HG03064 (cell line): ENCODE data around the gene HERC3.

Source experiments
- ATAC-seq: cut with Tn5 transposase; IDR thresholded peaks from one replicate; pipeline ENCODE4 v1.9.1; 2021; ENCODE audit warnings: low read depth; ENCODE audit not compliant: unreplicated experiment

HERC3 gene

GRCh38 chr4:88591787-88592599 lies at the start of gene HERC3:
Gene HERC3, plus strand, starts transcription at chr4:88592480. Its CDS starts 13,344 bp downstream, at chr4:88605824.
- ATAC-seq: peak; percentile 99

DNA sequence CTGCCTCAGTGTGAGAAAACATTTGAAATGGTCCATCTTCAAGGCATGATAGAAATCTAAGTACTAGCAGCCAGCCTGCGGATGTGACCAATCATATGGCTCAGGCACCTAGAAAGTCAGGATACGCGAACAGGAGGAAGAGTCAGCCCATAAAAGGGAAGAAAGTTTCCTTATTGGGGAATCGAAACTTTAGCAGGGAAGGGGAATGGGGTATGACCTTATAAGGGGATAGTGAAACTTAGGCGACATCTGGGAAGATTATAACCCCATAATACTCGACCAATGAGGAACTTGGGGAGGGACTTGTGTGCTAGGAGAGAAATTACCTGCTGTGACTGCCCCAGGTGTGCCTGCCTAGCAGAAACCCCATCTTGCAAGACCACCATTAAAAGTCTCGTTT lies 42.5 kb upstream of the HERC3 start:
- no peak for ATAC-seq

GRCh38 chr4:88567591-88567990 lies 24.7 kb upstream of the HERC3 start:
- ATAC-seq: no peak

GRCh38 chr4:88570001-88570400 lies 22.3 kb upstream of the HERC3 start:
- ATAC-seq: no peak

DNA sequence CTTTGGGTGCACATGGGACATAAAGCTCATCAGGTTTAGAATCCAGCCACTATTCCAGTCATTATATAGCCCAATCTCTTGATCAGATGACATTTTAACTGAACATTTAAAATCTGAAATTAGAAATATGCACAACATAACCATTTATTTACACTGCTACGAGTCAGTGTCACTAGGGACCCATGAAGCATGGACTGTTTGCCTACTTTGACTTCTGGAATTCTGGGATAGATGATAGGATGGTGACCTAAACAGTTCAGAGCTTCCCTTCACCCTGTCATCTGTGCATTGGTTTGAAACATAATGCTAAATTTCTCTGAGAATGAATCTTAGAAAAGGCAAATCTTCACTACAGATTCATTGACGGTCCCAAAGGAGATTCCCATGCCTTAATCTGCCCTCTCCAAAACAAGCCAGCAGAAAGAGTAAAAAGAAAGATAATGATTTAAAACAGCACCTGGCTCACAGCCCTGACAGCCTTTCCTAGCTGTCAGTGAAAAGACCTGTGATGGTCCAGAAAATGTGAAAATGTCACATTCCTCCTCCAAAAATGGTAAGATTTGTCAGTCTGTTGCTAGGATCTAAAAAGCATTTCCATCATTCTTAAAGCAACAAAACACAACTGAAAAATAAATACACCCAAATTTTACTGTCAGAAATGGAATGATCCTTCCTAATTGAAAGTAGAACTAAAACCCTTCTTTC lies 18.9 kb upstream of the HERC3 start:
- ATAC-seq: no peak

DNA sequence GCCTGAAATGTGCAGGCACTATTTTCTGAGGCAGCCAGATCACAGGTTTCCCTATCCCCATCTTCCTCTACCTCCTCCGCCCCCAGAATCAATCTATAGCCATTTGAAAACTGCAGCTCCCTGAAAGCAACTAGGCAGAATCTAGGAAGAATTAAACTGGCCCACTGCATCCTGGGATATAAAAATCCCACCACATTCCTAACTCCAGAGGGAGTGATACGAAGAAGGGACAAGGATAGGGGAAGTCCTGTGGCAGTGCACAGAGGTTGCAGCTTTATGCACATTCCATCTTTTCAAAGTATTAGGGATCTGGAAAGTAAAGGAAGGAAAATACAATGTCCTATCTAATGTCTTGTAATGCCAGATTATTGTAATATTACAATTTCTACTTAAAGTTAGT lies 18.3 kb upstream of the HERC3 start:
- ATAC-seq: no peak

- ATAC-seq: no peak
These were observed 17.1 kb upstream of the HERC3 start for GRCh38 chr4:88575186-88575585.

DNA sequence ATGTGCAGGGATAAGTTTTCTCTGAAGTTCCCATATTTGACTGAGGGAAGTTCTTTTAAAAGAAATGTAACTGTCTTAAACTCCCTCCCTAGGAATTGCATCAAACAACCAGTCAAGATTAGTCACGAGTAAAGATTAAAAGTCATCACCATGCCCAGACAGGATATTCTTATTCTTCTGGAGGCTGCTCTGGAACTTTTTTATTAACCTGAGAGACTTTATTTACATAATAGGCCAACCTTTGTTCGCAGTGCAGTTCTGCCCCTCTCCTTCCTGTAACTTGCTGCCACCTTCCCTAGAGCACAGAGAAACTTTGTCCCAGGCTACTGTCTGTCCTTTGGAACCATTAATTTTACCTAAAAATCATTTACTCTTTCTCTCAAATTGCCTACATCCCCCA lies 9.8 kb upstream of the HERC3 start:
- ATAC-seq: no peak

- no peak for ATAC-seq
These were observed 8.4 kb upstream of the HERC3 start for GRCh38 chr4:88583631-88584470.

- no peak for ATAC-seq
These were observed 7.8 kb upstream of the HERC3 start for GRCh38 chr4:88584471-88584900.

- no peak for ATAC-seq
These were observed 6.4 kb upstream of the HERC3 start for GRCh38 chr4:88585917-88586316.

DNA sequence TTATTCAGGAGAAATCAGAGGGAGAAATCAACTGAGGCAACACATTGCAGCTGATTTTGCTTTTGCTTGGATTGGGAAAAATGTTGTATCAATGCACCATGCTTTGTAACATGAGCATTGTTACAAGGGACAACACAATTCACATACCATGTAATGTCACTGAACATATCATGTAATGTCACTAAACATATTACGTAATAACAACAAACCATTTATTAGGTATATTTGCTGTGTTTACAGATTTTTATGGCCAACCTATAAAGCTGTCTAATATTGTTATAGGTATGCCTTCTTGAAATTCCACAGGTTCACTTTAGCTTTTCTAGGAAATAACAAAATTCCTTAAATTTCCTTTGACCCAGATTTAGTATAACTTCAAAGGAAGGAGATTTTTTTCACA lies 5.0 kb upstream of the HERC3 start:
- no peak for ATAC-seq

DNA sequence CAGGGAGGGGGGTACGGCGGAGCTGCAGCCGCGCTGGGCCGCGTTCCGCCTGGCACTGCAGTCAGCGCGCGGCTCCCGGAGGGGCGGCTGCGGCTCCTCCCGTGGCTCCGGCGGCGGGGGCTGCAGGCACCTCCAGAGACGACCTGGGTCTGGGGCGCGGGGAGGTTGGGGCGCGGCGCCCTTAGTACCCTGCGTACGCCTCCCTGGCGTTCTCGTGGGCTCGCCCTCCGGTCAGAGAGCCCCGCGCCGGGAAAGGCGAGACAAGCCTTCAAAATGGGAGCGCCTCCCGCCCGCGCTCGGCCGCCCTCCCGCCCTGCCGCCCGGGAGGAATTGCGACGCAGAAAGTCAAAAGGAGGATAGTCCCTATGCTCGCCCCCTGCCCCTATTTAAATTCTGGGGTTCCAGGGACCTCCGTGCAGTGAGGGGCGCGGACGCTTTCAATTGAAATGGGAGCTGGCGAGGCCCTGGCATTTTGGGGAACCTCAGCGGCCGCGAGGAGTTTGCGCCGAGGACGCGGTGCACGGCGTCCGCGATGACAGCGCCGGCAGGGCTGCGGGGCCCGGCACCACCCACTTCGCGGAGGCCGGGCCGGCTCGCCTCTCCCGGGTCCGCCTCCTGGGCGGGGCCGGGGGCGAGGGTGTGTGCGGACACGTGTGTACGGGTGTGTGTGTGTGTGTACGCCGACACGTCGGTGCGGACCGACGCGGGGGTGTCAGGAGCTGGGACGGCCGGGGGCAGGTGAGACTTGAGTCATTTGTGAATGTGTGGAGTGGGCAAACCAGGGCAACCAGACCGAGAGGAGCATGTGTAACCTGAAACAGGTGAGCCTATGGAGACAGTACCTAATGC lies 544 bp downstream of the HERC3 start:
- ATAC-seq: peak; percentile 66

DNA sequence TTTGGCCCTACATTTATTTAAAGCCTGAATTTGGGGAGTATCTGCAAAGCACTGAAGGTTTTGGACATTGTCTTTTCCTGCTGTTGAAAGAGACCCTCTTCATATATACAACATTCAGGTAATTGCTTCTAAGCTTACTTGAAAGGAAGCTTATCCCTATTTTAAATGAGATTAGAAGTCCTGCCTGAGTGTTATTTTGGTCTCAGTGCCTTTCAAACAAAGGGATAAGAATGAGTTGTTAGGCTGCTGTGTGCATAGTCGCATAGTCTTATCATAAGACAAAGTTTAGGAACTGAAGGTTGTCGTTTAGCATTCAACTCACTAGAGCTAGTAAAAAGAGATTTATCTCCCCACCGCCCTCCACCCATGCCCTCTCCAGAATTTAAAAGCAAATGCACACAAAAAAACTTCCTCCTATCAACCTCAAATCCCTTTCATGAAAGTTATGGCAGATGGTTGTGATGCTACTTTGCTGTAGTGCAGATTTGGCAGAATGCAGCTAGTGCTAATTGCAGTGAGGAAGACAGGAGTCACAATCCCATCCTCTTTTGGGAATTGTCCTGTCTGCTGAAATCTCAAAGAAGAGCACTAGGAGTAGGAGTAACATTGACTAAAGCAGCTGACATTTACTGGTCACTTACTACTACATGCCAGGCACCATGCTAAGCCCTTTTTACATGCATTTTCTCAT lies 5.8 kb downstream of the HERC3 start:
- ATAC-seq: no peak

DNA sequence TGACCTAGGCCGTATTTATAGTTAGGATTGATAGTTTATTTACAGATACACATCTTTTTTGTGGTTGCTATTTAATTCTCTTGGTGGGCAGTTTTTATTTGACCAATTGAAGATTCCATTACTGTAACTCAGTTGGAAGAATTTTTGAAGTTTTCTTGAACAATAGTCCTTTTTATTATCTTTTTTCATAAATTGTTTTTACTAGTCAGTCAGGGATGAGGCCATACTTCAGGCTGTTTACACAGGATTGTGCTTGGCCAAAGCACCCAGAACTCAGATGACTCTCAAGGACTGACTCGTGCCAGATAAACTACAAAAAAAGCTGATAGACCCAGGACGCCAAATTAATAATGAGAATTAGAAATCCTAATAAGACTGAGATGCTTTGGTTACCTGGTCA lies 7.0 kb downstream of the HERC3 start:
- no peak for ATAC-seq

DNA sequence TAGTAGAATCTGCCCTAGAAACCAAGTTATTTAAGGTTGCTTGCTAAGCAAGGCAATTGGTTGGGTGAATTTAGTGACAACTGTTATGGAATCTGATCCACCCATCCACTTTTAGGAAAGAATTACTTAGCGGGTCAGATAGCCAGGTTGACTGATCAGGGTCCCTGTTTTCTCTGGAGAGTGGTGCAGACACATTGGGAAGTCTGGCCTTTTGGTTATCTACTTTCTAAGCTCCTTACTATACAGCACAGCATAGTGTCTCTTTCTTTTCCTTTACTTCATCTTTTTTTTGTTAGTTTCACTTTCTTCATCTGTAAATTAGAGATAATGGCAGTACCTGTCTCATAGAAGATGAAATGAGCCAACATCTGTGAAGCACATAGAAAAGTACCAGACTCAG lies 7.4 kb downstream of the HERC3 start:
- ATAC-seq: no peak

GRCh38 chr4:88600176-88600838 lies 8.0 kb downstream of the HERC3 start:
- ATAC-seq: no peak

DNA sequence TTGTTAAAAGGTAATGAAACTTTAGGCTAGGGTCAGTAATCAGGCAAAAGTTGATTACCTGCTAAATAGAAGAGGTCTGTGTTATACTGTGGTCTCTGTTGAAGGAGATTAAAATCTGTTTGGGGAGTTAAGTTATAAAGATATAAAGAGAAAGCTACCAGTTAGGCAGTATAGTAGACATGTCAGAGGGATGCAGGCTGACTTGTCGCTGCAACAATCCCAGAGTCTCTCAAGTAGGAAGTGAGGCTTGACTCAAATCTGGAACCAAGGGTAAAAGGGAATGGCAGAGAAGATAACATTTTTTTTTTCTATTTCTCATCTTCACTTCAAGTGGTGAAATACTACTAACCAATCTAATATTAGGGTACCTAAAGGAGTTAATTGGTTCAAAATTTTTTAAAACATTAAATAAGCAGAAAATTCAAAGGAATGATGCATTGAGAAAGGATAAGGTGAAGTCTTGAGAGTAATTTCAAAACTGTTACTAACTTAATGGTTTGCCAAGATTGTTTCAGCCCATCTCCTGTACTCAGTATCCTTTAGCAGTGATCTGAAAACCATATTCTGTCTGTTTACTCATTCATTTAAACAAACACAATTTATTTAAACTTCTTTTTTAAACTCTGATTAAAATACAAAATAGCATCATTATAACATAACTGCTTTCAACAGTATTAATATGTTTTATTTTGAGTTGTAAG lies 12.8 kb downstream of the HERC3 start:
- no peak for ATAC-seq

- no peak for ATAC-seq
These were observed 13.5 kb downstream of the HERC3 start for GRCh38 chr4:88605736-88606135.
